Mucosa of stomach (tissue), 1 donor: ENCODE results near the gene FSTL3.
"Not testable (repeated sequence)": the region's sequence is repeated elsewhere in the genome, so short reads cannot be mapped to it uniquely, and the experiment has no call there.

Source experiments
- H3K27me3 ChIP-seq: one replicate; pipeline ENCODE4 v1.7.0; 2013; ENCODE audit warnings: mild to moderate bottlenecking, low read length; ENCODE audit not compliant: control insufficient read depth, insufficient read depth
- H3K36me3 ChIP-seq: one replicate; pipeline ENCODE4 v1.7.0; 2013; ENCODE audit warnings: low read length; ENCODE audit not compliant: control insufficient read depth, insufficient read depth
- H3K4me1 ChIP-seq: one replicate; pipeline ENCODE4 v1.7.0; 2013; ENCODE audit warnings: mild to moderate bottlenecking, low read length; ENCODE audit not compliant: control insufficient read depth, insufficient read depth
- H3K4me3 ChIP-seq: one replicate; pipeline ENCODE4 v1.7.0; 2013; ENCODE audit warnings: low read length
- H3K9ac ChIP-seq: one replicate; pipeline ENCODE4 v1.7.0; 2013; ENCODE audit warnings: mild to moderate bottlenecking, low read length, moderate library complexity
- H3K9me3 ChIP-seq: one replicate; pipeline ENCODE4 v1.7.0; 2013; ENCODE audit warnings: mild to moderate bottlenecking, low read length, moderate library complexity; ENCODE audit not compliant: control insufficient read depth
- donor health status: Pancreatic carcinoma.

The FSTL3 gene

DNA sequence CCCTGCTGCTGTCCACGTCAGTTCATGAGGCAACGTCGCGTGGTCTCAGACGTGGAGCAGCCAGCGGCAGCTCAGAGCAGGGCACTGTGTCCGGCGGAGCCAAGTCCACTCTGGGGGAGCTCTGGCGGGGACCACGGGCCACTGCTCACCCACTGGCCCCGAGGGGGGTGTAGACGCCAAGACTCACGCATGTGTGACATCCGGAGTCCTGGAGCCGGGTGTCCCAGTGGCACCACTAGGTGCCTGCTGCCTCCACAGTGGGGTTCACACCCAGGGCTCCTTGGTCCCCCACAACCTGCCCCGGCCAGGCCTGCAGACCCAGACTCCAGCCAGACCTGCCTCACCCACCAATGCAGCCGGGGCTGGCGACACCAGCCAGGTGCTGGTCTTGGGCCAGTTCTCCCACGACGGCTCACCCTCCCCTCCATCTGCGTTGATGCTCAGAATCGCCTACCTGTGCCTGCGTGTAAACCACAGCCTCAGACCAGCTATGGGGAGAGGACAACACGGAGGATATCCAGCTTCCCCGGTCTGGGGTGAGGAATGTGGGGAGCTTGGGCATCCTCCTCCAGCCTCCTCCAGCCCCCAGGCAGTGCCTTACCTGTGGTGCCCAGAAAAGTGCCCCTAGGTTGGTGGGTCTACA lies 6.6 kb downstream of the FSTL3 start:
- H3K36me3 ChIP-seq = no peaks in the 10 kb centered on the region
- no peak overlapping the region for H3K9ac ChIP-seq
- H3K9me3 ChIP-seq = no peaks in the 10 kb centered on the region
- H3K4me3 ChIP-seq = no peak overlapping the region
- peaks cover 4% of the 10 kb centered on the region for H3K4me1 ChIP-seq
- peaks cover 8% of the 10 kb centered on the region for H3K27me3 ChIP-seq

DNA sequence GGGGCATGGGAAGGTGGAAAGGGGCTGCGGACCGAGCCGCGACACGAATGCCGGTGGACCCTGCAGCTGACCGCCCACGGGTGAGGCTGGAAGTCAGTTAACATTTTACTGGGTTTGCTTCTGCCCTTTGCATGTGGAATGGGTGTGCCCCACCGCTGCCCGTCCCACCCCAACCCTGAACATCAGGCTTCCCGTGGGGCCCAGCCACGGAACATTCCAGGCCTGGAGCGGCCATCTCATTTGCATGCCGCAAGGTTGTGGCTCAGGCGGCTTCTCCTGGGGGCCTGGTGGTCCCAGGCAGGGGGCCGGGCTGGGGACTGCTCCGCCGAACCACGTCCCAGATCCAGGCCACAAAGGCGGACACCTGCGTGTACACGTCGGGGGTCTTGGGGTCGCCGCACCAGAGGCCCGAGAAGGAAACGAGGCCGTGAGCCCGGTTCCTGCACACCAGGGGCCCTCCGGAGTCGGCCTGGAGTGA lies 9.3 kb downstream of the FSTL3 start:
- Histone ChIP-seq H3K9me3 (no peaks in the 10 kb centered on the region), H3K4me3 (no peak overlapping the region), H3K36me3 (no peaks in the 10 kb centered on the region), H3K4me1 (no peaks in the 10 kb centered on the region), H3K27me3 (no peaks in the 10 kb centered on the region), H3K9ac (no peak overlapping the region)

DNA sequence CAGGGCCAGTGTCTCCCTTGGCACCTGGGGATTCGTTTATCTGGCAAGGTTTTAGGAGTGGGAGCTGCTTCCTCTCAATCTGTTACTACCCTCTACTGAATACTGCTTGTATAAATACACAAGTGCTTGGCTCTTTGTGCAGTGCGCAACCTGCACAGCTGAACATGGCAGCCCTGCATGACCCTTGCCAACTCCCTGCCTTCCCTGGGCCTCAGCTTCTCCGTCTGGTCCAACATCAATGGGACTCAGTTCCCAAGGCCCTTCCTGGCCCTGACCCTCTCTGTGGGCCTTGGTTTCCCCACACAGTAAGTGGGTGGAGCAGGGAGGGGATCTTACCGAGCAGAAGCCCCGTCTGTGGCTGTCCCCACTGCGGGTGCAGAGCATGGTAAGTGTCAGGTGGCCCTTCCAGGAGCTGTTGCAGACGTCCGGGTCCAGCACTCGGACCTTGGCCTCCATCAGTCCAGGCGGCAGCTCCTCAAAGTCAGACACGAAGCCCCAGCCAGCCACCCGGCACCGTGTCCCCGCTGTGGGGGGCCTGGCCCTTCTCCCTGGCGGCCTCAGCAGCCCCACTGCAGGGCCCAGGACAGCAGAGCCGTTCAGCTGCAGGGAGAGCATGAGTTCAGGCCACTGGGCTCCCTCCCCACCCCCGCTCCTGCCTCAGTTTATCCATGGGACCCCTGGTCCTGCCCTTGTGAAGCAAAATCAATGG lies 10.6 kb downstream of the FSTL3 start:
- Histone ChIP-seq H3K4me3 (no peak overlapping the region), H3K4me1 (no peaks in the 10 kb centered on the region), H3K27me3 (no peaks in the 10 kb centered on the region)

DNA sequence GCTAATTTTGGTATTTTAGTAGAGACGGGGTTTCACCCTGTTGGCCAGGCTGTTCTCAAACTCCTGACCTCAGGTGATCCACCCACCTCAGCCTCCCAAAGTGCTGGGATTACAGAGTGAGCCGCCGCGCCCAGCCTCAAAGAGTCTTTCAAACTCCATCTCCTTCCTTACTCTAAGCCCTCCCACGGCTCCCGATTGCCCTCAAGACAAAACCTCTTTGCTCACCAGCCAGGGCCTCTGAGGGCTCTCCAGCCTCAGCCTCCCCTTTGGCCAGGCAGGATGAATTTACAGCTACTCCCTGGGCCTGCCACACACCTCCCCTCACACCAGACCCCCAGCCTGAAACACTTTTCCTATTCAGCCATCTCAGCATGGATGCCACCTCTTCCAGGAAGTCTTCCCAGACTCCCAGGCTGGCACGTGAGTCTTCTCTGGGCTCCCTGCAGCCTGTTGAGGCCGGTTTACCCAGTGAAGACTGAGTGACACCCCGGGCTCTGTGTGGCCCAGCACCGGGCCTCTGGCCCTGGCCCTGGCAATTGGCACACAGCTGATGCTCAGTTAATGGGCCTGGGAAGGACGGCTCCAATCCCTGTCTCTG lies 11.5 kb downstream of the FSTL3 start:
- Histone ChIP-seq H3K4me1 (no peaks in the 10 kb centered on the region), H3K9ac (no peak overlapping the region), H3K9me3 (no peaks in the 10 kb centered on the region), H3K27me3 (no peaks in the 10 kb centered on the region), H3K36me3 (no peaks in the 10 kb centered on the region), H3K4me3 (no peak overlapping the region)

More for the DNA sequence above, 10.6 kb downstream of the FSTL3 start:
- no peaks in the 10 kb centered on the region for H3K36me3 ChIP-seq
- H3K9me3 ChIP-seq = no peaks in the 10 kb centered on the region
- H3K9ac ChIP-seq = no peak overlapping the region

DNA sequence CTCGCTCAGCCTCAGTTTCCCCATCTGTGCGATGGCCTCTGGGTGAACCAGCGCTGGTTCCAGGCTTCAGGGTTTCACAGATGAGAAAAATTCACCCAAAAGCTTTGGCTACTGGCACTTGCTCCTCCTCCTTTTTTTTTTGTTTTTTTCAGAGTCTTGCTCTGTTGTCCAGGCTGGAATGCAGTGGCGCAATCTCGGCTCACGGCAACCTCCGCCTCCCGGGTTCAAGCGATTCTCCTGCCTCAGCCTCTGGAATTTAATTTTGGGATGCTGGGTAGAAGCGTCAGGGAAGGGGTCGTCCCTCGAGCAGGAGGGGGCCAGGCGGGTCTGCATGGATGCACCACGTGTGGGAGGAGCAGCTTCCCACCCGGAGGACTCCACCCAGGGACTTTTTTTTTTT lies 12.0 kb downstream of the FSTL3 start:
- Histone ChIP-seq H3K27me3 (no peaks in the 10 kb centered on the region), H3K9ac (no peak overlapping the region), H3K4me3 (no peak overlapping the region), H3K36me3 (no peaks in the 10 kb centered on the region), H3K9me3 (no peaks in the 10 kb centered on the region), H3K4me1 (no peaks in the 10 kb centered on the region)

DNA sequence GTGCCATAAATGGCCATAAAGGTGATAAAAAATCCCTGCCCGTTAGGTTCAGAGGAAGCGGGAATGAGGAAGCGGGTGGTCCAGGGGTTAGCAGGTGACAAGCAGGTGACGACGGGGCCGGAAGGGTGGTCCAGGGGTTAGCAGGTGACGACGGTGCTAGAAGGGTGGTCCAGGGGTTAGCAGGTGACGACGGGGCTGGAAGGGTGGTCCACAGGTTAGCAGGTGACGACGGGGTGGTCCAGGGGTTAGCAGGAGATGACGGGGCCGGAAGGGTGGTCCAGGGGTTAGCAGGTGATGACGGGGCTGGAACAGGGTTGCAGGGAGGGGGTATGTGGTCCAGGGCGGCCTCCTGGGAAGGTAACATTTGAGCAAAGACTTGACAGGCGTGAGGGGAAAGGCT lies 12.8 kb downstream of the FSTL3 start:
- Histone ChIP-seq H3K9ac (no peak overlapping the region), H3K36me3 (no peaks in the 10 kb centered on the region), H3K9me3 (no peaks in the 10 kb centered on the region), H3K4me3 (no peak overlapping the region), H3K4me1 (no peaks in the 10 kb centered on the region), H3K27me3 (no peaks in the 10 kb centered on the region)

DNA sequence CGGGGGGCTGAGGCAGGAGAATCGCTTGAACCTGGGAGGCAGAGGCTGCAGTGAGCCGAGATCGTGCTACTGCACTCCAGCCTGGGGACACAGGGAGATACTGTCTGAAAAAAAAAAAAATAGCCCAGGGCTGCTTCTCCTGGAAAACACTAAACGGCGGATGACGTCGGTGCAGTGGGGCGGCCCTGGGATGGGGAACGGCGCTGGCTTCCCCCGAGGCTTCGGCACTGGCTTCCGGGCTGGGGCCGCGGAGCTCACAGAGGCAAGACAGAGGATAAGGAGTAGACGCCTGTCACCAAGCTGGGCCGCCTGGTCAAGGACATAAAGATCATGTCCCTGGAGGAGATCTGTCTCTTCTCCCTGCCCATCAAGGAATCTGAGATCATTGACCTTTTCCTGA lies 14.0 kb downstream of the FSTL3 start:
- Histone ChIP-seq H3K4me1 (no peaks in the 10 kb centered on the region), H3K36me3 (no peaks in the 10 kb centered on the region), H3K27me3 (peaks cover 6% of the 10 kb centered on the region), H3K4me3 (no peak overlapping the region), H3K9ac (no peak overlapping the region), H3K9me3 (no peaks in the 10 kb centered on the region)

DNA sequence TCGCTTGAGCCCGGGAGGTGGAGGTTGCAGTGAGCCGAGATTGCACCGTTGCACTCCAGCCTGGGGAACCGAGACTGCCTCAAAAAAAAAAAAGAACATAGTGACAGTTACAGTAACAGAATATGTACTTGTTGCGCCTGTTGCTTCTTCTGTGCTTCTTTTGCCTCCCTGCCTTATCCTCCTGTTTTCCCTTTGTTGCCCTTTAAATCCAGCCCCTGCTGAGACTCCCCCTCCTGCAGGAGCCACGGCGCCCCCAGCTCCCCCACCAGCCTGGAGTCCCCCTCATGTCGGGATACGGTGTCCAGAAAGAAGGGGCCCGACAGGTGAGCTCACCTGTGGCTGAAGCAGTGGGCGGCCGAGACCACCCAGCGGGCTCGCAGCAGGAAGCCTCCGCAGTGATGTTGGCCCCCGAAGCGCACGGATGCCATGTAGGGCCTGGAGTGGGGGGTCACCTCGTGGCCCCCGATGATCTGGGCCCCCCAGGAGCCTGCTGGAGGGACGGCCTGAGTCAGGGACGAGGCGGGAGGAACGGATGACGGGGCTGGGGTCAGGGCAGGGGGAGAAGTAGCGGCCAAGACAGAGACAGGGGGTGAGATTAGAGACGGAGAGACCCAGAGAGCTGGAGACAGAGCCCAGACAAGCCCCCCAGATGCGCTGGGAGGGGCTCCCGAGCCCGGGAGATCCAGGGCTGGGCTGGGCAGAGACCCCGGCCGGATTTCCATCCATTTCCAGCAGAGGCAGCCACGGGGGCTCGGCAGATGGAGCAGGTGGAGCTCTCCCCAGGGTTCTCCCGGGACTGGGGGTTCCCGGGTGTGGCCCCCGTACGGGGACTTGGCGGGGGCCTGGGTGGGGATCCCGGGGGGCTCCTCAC lies 18.5 kb downstream of the FSTL3 start:
- Histone ChIP-seq H3K4me3 (no peak overlapping the region), H3K4me1 (no peaks in the 10 kb centered on the region), H3K36me3 (no peaks in the 10 kb centered on the region), H3K9me3 (no peaks in the 10 kb centered on the region), H3K9ac (no peak overlapping the region), H3K27me3 (peaks cover 15% of the 10 kb centered on the region)

DNA sequence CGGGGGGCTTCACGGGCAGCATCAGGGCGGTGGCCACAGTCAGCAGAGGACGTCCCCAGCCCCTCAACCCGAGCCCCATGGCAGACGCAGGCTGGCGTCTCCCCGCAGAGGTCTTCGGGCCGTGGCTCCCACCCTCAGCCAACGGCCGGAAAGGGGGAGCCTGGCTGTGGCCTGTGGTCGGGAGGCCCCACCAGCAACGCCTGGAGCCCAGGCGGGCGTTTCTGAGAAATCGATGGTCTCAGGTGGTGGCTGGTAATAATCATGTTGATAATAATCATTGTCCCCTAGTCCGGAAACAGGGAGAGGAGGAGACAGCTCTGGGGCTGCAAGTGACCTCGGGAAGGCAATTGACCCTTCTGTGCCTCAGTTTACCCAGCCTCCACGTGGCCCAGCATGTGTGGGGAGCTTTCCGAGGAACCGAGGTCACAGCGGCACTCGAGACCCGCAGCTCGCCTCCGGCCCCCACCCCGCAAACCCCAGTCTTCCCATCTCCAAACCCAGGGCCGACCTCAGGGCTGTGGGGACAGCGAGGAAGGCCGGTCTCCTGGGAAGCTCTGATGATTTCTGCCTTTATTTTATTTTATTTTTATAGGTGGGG lies 19.3 kb downstream of the FSTL3 start, which contains the start of gene PRSS57:
TSS of gene PRSS57 (minus strand) at position 101 of the 598 bp plus-strand sequence. CDS start at position 79, 22 bp downstream.
- Histone ChIP-seq H3K9me3 (no peaks in the 10 kb centered on the region), H3K9ac (no peak within 1 kb of the TSS), H3K36me3 (no peaks in the 10 kb centered on the region), H3K4me1 (no peaks in the 10 kb centered on the region), H3K4me3 (no peak within 1 kb of the TSS), H3K27me3 (peaks cover 15% of the 10 kb centered on the region)

DNA sequence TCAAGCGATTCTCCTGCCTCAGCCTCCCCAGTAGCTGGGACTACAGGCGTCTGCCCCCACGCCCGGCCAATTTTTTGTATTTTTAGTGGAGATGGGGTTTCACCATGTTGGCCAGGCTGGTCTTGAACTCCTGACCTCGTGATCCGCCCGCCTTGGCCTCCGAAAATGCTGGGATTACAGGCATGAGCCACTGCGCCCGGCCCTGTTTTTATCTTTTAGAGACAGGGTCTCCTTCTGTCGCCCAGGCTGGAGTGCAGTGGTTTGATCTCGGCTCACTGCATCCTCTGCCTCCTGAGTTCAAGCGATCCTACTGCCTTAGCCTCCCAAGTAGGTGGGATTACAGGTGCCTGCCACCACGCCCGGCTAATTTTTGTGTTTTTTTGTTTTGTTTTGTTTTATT lies 22.3 kb downstream of the FSTL3 start:
- H3K4me1 ChIP-seq, H3K4me3 ChIP-seq, H3K9me3 ChIP-seq, H3K36me3 ChIP-seq, H3K9ac ChIP-seq: not testable (repeated sequence)
- peaks cover 15% of the 10 kb centered on the region for H3K27me3 ChIP-seq

DNA sequence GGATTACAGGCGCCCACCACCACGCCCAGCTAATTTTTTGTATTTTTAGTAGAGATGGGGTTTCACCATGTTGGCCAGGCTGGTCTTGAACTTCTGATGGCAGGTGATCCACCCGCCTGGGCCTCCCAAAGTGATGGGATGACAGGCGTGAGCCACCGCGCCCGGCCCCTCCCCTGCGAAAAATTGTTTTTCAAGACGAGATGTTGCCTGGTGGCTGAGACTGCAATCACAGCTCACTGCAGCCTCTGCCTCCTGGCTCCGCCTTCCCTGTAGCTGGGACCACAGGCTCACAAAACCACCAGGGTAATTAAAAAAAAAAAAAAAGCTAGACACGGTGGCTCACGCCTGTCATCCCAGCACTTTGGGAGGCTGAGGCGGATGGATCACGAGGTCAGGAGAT lies 23.7 kb downstream of the FSTL3 start:
- H3K27me3 ChIP-seq = peaks cover 16% of the 10 kb centered on the region
- not testable (repeated sequence) for H3K9ac ChIP-seq

More for the DNA sequence above, 23.7 kb downstream of the FSTL3 start:
- H3K36me3 ChIP-seq, H3K9me3 ChIP-seq, H3K4me1 ChIP-seq, H3K4me3 ChIP-seq: not testable (repeated sequence)
